RWPE2 (cell line): ENCODE measurements around the gene UMODL1.

Experiments
- ATAC-seq: fragments of 200-7000 bp; cut with Tn5 transposase; 3 replicates; pipeline ENCODE4 v1.9.1; 2021; ENCODE audit warnings: low read depth
- DNase-seq: peaks from one replicate; pipeline ENCODE4 v3.0.0-alpha.2; 2020; ENCODE audit warnings: low spot score
- H3K27ac ChIP-seq: fragments of 450-650 bp; 2 replicates; pipeline ENCODE4 v1.5.1; 2017; ENCODE audit warnings: mild to moderate bottlenecking; ENCODE audit not compliant: poor library complexity, severe bottlenecking
- H3K27me3 ChIP-seq: fragments of 250-450 bp; sonication (Bioruptor Pico); 2 replicates; pipeline ENCODE4 v1.5.1; 2021; ENCODE audit warnings: mild to moderate bottlenecking, moderate library complexity; ENCODE audit not compliant: insufficient read depth, poor library complexity, severe bottlenecking
- H3K36me3 ChIP-seq: fragments of 250-450 bp; sonication (Bioruptor Pico); 2 replicates; pipeline ENCODE4 v1.5.1; 2020; ENCODE audit warnings: low read depth, mild to moderate bottlenecking, moderate library complexity
- H3K4me1 ChIP-seq: fragments of 250-450 bp; sonication (Bioruptor Pico); 2 replicates; pipeline ENCODE4 v1.5.1; 2021; ENCODE audit warnings: mild to moderate bottlenecking, moderate library complexity; ENCODE audit not compliant: insufficient read depth, poor library complexity, severe bottlenecking
- H3K4me3 ChIP-seq: fragments of 250-450 bp; sonication (Bioruptor Pico); 2 replicates; pipeline ENCODE4 v1.5.1; 2021; ENCODE audit warnings: mild to moderate bottlenecking, moderate library complexity; ENCODE audit not compliant: severe bottlenecking
- H3K9me3 ChIP-seq: fragments of 250-450 bp; sonication (Bioruptor Pico); 2 replicates; pipeline ENCODE4 v1.5.1; 2021; ENCODE audit warnings: mild to moderate bottlenecking, moderate library complexity; ENCODE audit not compliant: severe bottlenecking
- CTCF ChIP-seq: fragments of 450-650 bp; IDR thresholded peaks from one replicate; pipeline ENCODE4 v1.5.1; 2017; ENCODE audit warnings: mild to moderate bottlenecking, moderate library complexity; ENCODE audit not compliant: poor library complexity, severe bottlenecking

Gene UMODL1

DNA sequence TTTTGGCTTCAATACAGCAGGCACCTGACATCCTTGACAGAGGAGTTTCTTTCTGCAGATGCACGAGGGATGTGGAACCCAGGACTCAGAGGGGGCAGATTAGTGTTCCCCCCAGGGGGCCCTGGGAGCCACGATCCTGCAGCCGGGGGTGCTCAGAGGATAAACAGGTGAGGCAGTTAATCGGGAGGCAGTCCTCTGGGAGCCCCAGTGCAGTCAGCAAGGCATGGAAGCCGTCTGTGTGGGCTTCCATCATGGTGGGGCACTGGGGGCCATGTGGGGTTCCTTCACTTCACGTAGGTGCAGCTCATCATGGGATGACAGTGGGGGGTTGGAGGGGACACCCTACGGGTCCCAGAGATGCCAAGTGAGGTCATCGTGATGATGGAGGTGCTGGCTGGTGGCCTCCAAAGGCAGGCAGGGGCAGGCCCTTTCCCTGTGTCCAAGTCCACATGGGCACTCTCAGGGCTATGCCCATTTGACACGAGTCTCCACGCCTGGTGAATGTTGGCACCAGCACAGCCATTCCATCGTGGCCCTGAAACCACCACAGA, 88.5 kb downstream of the UMODL1 start:
- H3K4me3 ChIP-seq: no peak overlapping the region
- H3K27ac ChIP-seq: no peak overlapping the region
- no peaks in the 10 kb centered on the region for H3K9me3 ChIP-seq
- H3K4me1 ChIP-seq: no peaks in the 10 kb centered on the region
- ATAC-seq (no peak), DNase-seq (no peak)
- H3K36me3 ChIP-seq: no peaks in the 10 kb centered on the region
- no peaks in the 10 kb centered on the region for H3K27me3 ChIP-seq
- TF ChIP-seq CTCF: no peak

- Histone ChIP-seq H3K9me3 (no peaks in the 10 kb centered on the region), H3K4me1 (no peaks in the 10 kb centered on the region), H3K4me3 (no peak overlapping the region), H3K27me3 (no peaks in the 10 kb centered on the region), H3K27ac (no peak overlapping the region), H3K36me3 (no peaks in the 10 kb centered on the region)
- TF ChIP-seq CTCF: no peak
- no peak for ATAC-seq
- no peak for DNase-seq
Observed at GRCh38 chr21:42160111-42160721, 89.1 kb downstream of the UMODL1 start.

- no peaks in the 10 kb centered on the region for H3K4me1 ChIP-seq
- no peaks in the 10 kb centered on the region for H3K36me3 ChIP-seq
- TF ChIP-seq CTCF: no peak
- H3K4me3 ChIP-seq: no peak overlapping the region
- no peak overlapping the region for H3K27ac ChIP-seq
- no peaks in the 10 kb centered on the region for H3K27me3 ChIP-seq
- no peak for ATAC-seq
- H3K9me3 ChIP-seq: no peaks in the 10 kb centered on the region
- no peak for DNase-seq
Observed at GRCh38 chr21:42160765-42161164, 89.6 kb downstream of the UMODL1 start.

- DNase-seq (no peak), ATAC-seq (no peak)
- no peak overlapping the region for H3K4me3 ChIP-seq
- no peaks in the 10 kb centered on the region for H3K4me1 ChIP-seq
- H3K36me3 ChIP-seq: no peaks in the 10 kb centered on the region
- H3K9me3 ChIP-seq: no peaks in the 10 kb centered on the region
- H3K27ac ChIP-seq: no peak overlapping the region
- TF ChIP-seq CTCF: no peak
- no peaks in the 10 kb centered on the region for H3K27me3 ChIP-seq
Observed at GRCh38 chr21:42161401-42161955, 90.4 kb downstream of the UMODL1 start.
